ENCODE measurements around the gene UTF1.

- TF ChIP-seq POLR2A (IDR thresholded peaks at IDR 0.05): no peak
- TF ChIP-seq, protein P1, sequence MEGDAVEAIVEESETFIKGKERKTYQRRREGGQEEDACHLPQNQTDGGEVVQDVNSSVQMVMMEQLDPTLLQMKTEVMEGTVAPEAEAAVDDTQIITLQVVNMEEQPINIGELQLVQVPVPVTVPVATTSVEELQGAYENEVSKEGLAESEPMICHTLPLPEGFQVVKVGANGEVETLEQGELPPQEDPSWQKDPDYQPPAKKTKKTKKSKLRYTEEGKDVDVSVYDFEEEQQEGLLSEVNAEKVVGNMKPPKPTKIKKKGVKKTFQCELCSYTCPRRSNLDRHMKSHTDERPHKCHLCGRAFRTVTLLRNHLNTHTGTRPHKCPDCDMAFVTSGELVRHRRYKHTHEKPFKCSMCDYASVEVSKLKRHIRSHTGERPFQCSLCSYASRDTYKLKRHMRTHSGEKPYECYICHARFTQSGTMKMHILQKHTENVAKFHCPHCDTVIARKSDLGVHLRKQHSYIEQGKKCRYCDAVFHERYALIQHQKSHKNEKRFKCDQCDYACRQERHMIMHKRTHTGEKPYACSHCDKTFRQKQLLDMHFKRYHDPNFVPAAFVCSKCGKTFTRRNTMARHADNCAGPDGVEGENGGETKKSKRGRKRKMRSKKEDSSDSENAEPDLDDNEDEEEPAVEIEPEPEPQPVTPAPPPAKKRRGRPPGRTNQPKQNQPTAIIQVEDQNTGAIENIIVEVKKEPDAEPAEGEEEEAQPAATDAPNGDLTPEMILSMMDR (IDR thresholded peaks at IDR 0.05): no peak
Observed at GRCh38 chr10:133225707-133226191, 4.3 kb upstream of the UTF1 start.

Measured in stomach (tissue), 4 donors.